Cardiac fibroblast (primary cell): ENCODE data around the gene SMLR1.
A peak's percentile ranks its signal among the peaks of the same experiment; 100 is the strongest.

Experiments used
- DNase-seq, 2 donors: peaks; one replicate each; pipeline versions ENCODE4 v3.0.0 to v3.0.0-alpha.2; 2010; ENCODE audit warnings: low read depth in 2 of 2
- H3K4me3 ChIP-seq, 2 donors: replicated peaks in 1 of 2; 1 replicate in 1 of 2; 2 replicates in 1 of 2; pipeline ENCODE4 v1.5.1; 2011; ENCODE audit warnings: low read depth in 2 of 2, low read length in 2 of 2, mild to moderate bottlenecking in 2 of 2, moderate library complexity in 1 of 2
- CTCF ChIP-seq: IDR thresholded peaks from one replicate; pipeline ENCODE4 v1.5.1; 2011; ENCODE audit warnings: low read depth, mild to moderate bottlenecking, low read length, inconsistent platforms

Gene SMLR1

GRCh38 chr6:130810307-130811030 is 16.7 kb upstream of the SMLR1 start:
- peak in 1 of 2 donors; percentile 12 for DNase-seq
- H3K4me3 ChIP-seq, result no peak overlapping the region
- TF ChIP-seq CTCF, result no peak

DNA sequence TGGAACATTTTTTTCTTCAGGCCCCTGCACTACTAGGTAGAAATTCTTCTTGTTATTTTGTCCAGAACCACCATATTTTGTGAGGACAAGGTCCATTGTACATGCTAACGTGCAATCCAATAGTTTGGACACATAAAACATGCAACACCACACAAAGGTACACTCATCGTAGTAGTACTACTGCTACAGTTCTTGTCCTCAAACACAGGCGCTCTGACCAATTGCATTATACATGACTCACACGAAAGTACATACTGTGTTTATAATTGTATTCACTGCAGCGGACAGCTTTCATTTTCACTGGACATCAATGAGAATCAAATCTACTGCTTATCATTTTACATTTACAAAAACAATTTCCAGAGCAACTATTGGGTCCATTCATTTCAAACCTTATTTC is 15.3 kb upstream of the SMLR1 start:
- no peak overlapping the region for H3K4me3 ChIP-seq
- TF ChIP-seq CTCF, result no peak
- DNase-seq, result no peak

GRCh38 chr6:130814506-130814905 is 12.7 kb upstream of the SMLR1 start:
- no peak for TF ChIP-seq CTCF
- H3K4me3 ChIP-seq, result no peak overlapping the region
- DNase-seq, result no peak

GRCh38 chr6:130815200-130816071 is 11.8 kb upstream of the SMLR1 start:
- no peak for DNase-seq
- TF ChIP-seq CTCF, result no peak
- H3K4me3 ChIP-seq, result no peak overlapping the region

DNA sequence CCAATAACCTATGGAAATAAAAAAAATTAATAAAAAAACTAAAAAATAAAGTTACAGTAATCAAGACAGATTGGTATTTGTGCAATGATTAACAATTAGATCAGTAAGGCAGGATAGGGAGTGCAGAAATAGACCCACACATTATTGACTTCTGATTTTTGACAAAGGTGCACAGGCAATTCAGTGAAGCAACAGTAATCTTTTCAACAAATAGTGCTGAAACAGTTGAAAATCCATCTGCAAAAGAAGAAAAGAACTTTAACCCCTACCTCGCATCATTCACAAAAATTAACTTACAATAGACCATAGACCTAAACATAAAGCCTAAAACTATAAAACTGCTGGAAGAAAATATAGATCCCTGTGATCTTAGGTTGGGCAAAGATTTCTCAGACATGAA is 4.5 kb upstream of the SMLR1 start:
- no peak for DNase-seq
- H3K4me3 ChIP-seq, result no peak overlapping the region
- TF ChIP-seq CTCF, result no peak

GRCh38 chr6:130824978-130825694 is 2.1 kb upstream of the SMLR1 start:
- TF ChIP-seq CTCF, result no peak
- no peak for DNase-seq
- H3K4me3 ChIP-seq, result no peak overlapping the region
